ENCODE data around the gene ZC3HAV1. TPM values are rescaled to one million over a fixed set of nuclear protein-coding genes. Genes with fewer than 3 reads are reported as not detected.

Gene ZC3HAV1
- total and polyA plus RNA-seq, 9 of the 15 experiments (the other 6 are each of a cell fraction or from before 2014, with no cell fraction given), result 11.9 to 40.5 (median 23.9) TPM

- TF ChIP-seq ZNF830 (CRISPR knock-in tag; IDR thresholded peaks at IDR 0.05), result no peak
- no peak for TF ChIP-seq NR1H2 (CRISPR knock-in tag; IDR thresholded peaks at IDR 0.05)
- TF ChIP-seq ZBTB8A (IDR thresholded peaks at IDR 0.05; ENCODE audit: partially characterized antibody), result no peak
- no peak for TF ChIP-seq ZNF668 (CRISPR knock-in tag; IDR thresholded peaks at IDR 0.05)
- TF ChIP-seq PML (IDR thresholded peaks at IDR 0.05; ENCODE audit: low read length), result peak; percentile 97
- no peak for TF ChIP-seq SAP30 (IDR thresholded peaks at IDR 0.05; ENCODE audit: borderline replicate concordance, insufficient read depth, low read depth, low read length, poor library complexity, severe bottlenecking)
- no peak for TF ChIP-seq MAX (CRISPR knock-in tag; IDR thresholded peaks at IDR 0.05)
- no peak for TF ChIP-seq YBX1 (IDR thresholded peaks at IDR 0.05)
- TF ChIP-seq NR2C1 (IDR thresholded peaks at IDR 0.05), result no peak
- TF ChIP-seq NR2C1 (tag; IDR thresholded peaks at IDR 0.05), result peak; percentile 62; the same call in 1 of the 2 replicates
- no peak for TF ChIP-seq CHCHD3 (CRISPR knock-in tag; IDR thresholded peaks at IDR 0.05)
- TF ChIP-seq FOXA3 (CRISPR knock-in tag; conservative IDR thresholded peaks at IDR 0.05 in 1 of 2, IDR thresholded peaks at IDR 0.05 in 1 of 2), result peak in 1 of 2 experiments; percentile 34; a peak in 1 of 4 replicates
- TF ChIP-seq GTF2A2 (tag; IDR thresholded peaks at IDR 0.05), result no peak
- no peak for TF ChIP-seq HMG20B (CRISPR knock-in tag; IDR thresholded peaks at IDR 0.05)
- TF ChIP-seq CEBPB (tag; IDR thresholded peaks at IDR 0.05), result no peak
- no peak for TF ChIP-seq ZNF197 (CRISPR knock-in tag; IDR thresholded peaks at IDR 0.05; ENCODE audit: low read depth)
- TF ChIP-seq KDM5B (IDR thresholded peaks at IDR 0.05; ENCODE audit: insufficient replicate concordance, low read depth, low read length), result peak; percentile 48
- no peak for TF ChIP-seq FOXJ3 (CRISPR knock-in tag; IDR thresholded peaks at IDR 0.05)
- TF ChIP-seq KLF1 (tag; IDR thresholded peaks at IDR 0.05), result no peak
- TF ChIP-seq MAZ (CRISPR knock-in tag; conservative IDR thresholded peaks at IDR 0.05 in 1 of 2, IDR thresholded peaks at IDR 0.05 in 1 of 2), result peak; percentile 65 to 69; a peak in 3 of 4 replicates
- no peak for TF ChIP-seq SIX5 (IDR thresholded peaks at IDR 0.05; ENCODE audit: borderline replicate concordance in 1 of 2, insufficient read depth in 1 of 2, low read depth in 1 of 2, low read length in 2 of 2)
- TF ChIP-seq PRDM10 (IDR thresholded peaks at IDR 0.05; ENCODE audit: partially characterized antibody), result peak; percentile 96
- no peak; the same call in 1 of the 2 replicates for TF ChIP-seq ZNF311 (CRISPR knock-in tag; IDR thresholded peaks at IDR 0.05)
- no peak for TF ChIP-seq ZNF165 (CRISPR knock-in tag; IDR thresholded peaks at IDR 0.05; ENCODE audit: borderline replicate concordance)
- TF ChIP-seq TGIF2 (CRISPR knock-in tag; IDR thresholded peaks at IDR 0.05), result no peak
- TF ChIP-seq RBM14 (IDR thresholded peaks at IDR 0.05; ENCODE audit: borderline replicate concordance, insufficient read depth, low read depth, low read length), result no peak
Measured at GRCh38 chr7:139124084-139124914, 14.8 kb upstream of the ZC3HAV1 start (continued).

Measured in K562 (cell line).